Choroid plexus epithelial cell (primary cell): Measurements from ENCODE around the gene CXorf58.

Experiments used
- DNase-seq: peaks from one replicate; pipeline ENCODE4 v3.0.0-alpha.2; 2010; ENCODE audit warnings: low read depth
- H3K4me3 ChIP-seq: 2 replicates; pipeline ENCODE4 v1.5.1; 2011; ENCODE audit warnings: low read depth, mild to moderate bottlenecking, control low read depth, low read length, moderate library complexity
- TF ChIP-seq, protein P1 (sequence below): conservative IDR thresholded peaks from 2 replicates; pipeline ENCODE4 v1.5.1; 2011; ENCODE audit warnings: low read depth, mild to moderate bottlenecking, control low read depth, inconsistent platforms, low read length, moderate library complexity

CXorf58 gene

DNA sequence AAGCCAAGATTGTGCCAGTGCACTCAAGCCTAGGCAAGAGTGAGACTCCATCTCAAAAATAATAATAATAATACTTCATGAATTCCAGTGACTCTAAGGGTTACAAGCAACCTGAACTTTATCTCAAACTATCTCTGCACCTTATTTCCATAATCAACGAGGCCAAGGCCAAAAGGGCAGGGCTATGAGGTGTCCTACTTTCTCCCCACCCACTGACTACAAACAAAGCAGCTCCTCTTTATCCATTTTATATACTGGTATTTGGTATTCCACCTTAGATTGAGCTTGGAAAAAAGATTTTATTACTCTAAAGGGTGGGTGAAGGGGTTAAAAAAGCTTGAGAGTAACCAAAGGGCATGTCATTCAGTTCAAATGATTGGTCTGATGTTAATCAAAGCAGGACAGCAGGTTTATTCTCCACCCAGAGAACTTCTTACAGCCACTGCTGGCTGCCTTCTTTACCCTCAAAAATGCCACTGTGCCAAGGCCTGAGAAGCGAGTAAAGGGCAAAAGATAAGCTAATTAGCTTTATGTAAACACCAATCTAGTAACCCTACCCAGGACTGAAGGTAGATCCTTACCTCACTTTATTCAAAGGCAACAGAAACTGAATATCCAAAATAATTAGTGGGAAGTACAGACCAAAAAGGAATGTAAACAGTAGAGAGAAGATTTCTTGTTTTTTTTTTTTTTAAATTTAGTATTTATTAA, 28.3 kb upstream of the CXorf58 start:
- TF ChIP-seq, protein P1, sequence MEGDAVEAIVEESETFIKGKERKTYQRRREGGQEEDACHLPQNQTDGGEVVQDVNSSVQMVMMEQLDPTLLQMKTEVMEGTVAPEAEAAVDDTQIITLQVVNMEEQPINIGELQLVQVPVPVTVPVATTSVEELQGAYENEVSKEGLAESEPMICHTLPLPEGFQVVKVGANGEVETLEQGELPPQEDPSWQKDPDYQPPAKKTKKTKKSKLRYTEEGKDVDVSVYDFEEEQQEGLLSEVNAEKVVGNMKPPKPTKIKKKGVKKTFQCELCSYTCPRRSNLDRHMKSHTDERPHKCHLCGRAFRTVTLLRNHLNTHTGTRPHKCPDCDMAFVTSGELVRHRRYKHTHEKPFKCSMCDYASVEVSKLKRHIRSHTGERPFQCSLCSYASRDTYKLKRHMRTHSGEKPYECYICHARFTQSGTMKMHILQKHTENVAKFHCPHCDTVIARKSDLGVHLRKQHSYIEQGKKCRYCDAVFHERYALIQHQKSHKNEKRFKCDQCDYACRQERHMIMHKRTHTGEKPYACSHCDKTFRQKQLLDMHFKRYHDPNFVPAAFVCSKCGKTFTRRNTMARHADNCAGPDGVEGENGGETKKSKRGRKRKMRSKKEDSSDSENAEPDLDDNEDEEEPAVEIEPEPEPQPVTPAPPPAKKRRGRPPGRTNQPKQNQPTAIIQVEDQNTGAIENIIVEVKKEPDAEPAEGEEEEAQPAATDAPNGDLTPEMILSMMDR, result no peak
- H3K4me3 ChIP-seq, result no peak overlapping the region
- no peak for DNase-seq

DNA sequence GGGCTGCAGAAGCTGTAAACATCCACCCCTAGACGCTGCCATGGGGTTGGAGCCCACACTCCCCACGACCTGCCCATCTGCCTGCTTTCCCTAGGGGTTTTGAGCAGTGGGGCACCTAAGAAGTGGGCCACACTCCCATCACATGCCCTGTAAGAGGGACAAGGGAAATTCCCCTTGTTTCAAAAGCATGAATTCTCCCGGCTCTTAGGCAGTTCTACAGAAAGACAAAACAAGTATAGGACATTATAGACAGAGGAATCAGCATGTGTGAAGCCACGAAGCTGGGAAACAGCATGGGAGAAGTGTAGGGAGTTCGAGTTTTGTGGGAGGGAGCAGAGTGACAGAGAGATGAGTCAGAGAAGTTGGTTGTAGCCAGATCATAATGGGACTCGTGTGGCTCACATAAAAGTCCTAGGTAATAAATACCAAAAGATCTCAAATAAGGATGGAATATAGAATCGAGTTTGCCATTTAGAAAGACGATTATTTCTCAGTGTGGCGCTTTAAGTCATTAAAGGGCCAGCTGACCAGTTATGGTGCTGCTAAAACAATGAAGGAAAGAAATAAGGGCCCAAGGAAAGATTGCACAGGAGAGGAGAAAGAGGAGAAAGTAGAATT, 24.0 kb upstream of the CXorf58 start:
- no peak overlapping the region for H3K4me3 ChIP-seq
- TF ChIP-seq, protein P1, result no peak
- peak; percentile 80 for DNase-seq

DNA sequence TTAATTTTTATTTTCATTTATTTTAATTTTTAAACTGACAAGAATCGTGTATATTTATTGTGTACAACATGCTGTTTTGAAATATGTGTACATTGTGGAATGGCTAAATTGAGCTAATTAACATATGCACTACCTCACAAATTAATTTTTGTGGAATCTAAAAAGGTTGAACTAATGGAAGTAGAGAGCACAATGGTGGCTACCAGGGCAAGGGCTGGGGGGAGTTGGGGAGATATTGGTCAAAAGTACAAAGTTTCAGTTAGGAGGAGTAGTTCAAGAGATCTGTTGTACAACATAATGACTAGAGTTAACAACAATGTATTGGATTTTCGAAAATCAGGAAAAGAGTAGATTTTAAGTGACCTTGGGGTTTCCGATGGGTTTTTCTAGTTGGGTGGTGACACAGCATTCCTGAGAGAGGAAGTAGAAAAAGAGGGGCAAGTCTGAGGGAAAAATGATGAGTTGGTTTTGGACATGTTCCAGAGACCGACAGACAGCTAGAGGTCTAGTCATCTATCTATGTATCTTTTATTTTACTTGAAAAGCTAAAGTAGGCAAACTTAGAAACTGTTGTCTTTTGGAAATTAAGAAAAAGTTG, 23.3 kb upstream of the CXorf58 start:
- H3K4me3 ChIP-seq, result no peak overlapping the region
- peak; percentile 64 for DNase-seq
- TF ChIP-seq, protein P1, result no peak

DNA sequence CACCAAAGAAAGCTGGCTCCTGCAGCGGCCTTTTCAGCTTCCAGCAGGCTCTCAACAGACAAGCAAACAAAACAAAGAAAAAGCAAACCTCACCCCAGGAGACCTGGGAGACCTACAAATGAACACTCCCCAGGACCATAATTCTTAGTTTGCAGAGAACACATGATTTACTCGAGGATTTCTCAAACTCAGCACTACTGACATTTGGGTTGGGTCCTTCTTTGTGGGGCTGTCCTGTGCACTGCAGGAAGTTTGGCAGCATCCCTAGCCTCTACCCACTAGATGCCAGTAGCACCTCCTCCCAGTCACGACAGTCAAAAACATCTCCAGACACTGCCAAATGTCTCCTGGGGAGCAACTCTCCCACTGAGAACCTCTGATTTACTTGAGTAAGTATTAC, 22.0 kb upstream of the CXorf58 start:
- TF ChIP-seq, protein P1, result no peak

DNA sequence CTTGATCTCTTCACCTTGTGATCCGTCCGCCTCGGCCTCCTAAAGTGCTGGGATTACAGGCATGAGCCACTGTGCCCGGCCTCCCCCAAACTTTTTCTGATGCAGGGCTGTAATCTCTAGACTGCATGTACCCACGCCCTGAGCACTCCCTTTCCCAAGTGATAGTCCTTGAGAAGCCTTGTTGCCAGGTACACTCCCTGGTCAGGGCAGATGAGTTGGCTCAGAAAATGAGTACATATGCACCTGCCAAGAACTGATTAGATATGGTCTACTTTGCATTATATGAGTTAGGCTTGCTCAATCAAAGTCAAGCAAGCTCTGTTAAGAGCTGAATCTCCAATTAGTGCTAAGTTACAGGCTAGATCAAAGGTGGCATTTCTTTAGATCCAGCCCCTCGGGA, 20.4 kb upstream of the CXorf58 start:
- TF ChIP-seq, protein P1, result no peak
- no peak for DNase-seq
- H3K4me3 ChIP-seq, result no peak overlapping the region

More for the DNA sequence above, 22.0 kb upstream of the CXorf58 start:
- H3K4me3 ChIP-seq, result no peak overlapping the region
- DNase-seq, result peak; percentile 48

DNA sequence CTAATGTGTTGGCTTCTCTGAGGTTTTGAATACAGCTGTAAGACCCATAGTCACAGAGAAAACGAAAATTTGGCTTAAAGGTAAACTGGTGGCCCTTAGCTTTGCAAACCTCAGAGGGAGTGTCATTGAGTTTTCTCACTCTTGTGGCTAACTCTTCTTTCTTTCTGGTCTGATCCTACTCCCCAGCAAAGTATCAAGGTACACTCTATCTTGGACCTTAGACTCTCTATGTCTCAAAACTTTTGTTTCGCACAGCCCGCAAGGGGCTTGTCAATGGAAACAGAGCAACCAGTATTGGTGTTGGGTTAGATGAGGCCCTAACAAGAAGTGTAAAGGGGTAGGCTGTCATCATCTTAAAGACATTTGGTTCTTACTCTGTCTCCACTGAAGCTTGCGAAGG, 19.9 kb upstream of the CXorf58 start:
- no peak overlapping the region for H3K4me3 ChIP-seq
- no peak for DNase-seq
- TF ChIP-seq, protein P1, result no peak
